Endothelial cell of umbilical vein (primary cell): Measurements from ENCODE around the gene CDC14B. TPM values are rescaled to one million over a fixed set of nuclear protein-coding genes. Genes with fewer than 3 reads are reported as not detected.

Experiments
- BruUV-seq: library from RNA; stranded (reverse); fragments of 400-500 nt; replicated peaks from 2 replicates; lab custom pipeline; 2021; lab: Mats Ljungman, UMichigan
- CTCF ChIA-PET: fragments of 300-600, 350-600 bp; sonication (Branson Sonifier 250); formaldehyde crosslinking; loops from one replicate; lab custom pipeline; 2021; ENCODE audit warnings: antibody characterized with exemption, inconsistent platforms; lab: Charles Lee
- POLR2A ChIA-PET: fragments of 300-600, 350-600 bp; sonication (Branson Sonifier 250); formaldehyde crosslinking; loops from one replicate; lab custom pipeline; 2021; ENCODE audit warnings: antibody characterized with exemption, inconsistent platforms; lab: Charles Lee
- DNase-seq: peaks from one replicate; pipeline ENCODE4 v3.0.0-alpha.2; 2011; ENCODE audit warnings: low read depth, low spot score
- FAIRE-seq: peaks from 2 replicates; lab custom pipeline; 2011; peaks lifted over from hg19 to GRCh38; lab: Jason Lieb, UNC
- H2AFZ ChIP-seq: 2 replicates; pipeline ENCODE4 v1.6.0; 2012; ENCODE audit warnings: low read depth, low read length, control low read depth, inconsistent platforms
- H3K27ac ChIP-seq: 2 replicates; pipeline ENCODE4 v1.5.1; 2011; ENCODE audit warnings: low read depth, mild to moderate bottlenecking, control low read depth, low read length, moderate library complexity; ENCODE audit not compliant: insufficient read depth
- H3K27me3 ChIP-seq, 2 experiments: 2 replicates each; pipeline versions ENCODE4 v1.6.0 to v1.6.1; 2011; ENCODE audit warnings: low read length in 2 of 2, mixed read lengths in 1 of 2; ENCODE audit not compliant: control insufficient read depth in 2 of 2, insufficient read depth in 2 of 2
- H3K36me3 ChIP-seq, 2 experiments: 2 replicates in 1 of 2; 3 replicates in 1 of 2; pipeline ENCODE4 v1.5.1; 2011; ENCODE audit warnings: low read length in 2 of 2, mild to moderate bottlenecking in 1 of 2, moderate library complexity in 1 of 2; ENCODE audit not compliant: control insufficient read depth in 2 of 2, insufficient read depth in 2 of 2; ENCODE audit errors: extremely low read depth in 1 of 2
- H3K4me1 ChIP-seq: 3 replicates; pipeline ENCODE4 v1.5.1; 2011; ENCODE audit warnings: mild to moderate bottlenecking, low read length; ENCODE audit not compliant: control insufficient read depth, insufficient read depth; ENCODE audit errors: extremely low read depth
- H3K4me2 ChIP-seq: 2 replicates; pipeline ENCODE4 v1.6.1; 2011; ENCODE audit warnings: low read length, control low read depth, mixed read lengths; ENCODE audit not compliant: insufficient read depth
- H3K4me3 ChIP-seq, 3 experiments: fragments of 200-600 bp in 1 of 3; sonication (generic), shearing (Covaris generic) in 1 of 3; replicated peaks in 1 of 3; 2 replicates each; pipeline ENCODE4 v1.5.1; 2011 to 2016; ENCODE audit warnings: control low read depth in 3 of 3, low read length in 3 of 3, mild to moderate bottlenecking in 2 of 3, inconsistent platforms in 1 of 3, low read depth in 1 of 3, moderate library complexity in 1 of 3; ENCODE audit not compliant: insufficient read depth in 1 of 3
- H3K79me2 ChIP-seq: 2 replicates; pipeline ENCODE4 v1.6.0; 2012; ENCODE audit warnings: low read length, inconsistent platforms; ENCODE audit not compliant: control insufficient read depth, insufficient read depth
- H3K9ac ChIP-seq: replicated peaks from 2 replicates; pipeline ENCODE3; 2011; ENCODE audit warnings: low read length, control low read depth; ENCODE audit not compliant: insufficient read depth; ENCODE audit errors: extremely low read depth
- H3K9me1 ChIP-seq: replicated peaks from 3 replicates; pipeline ENCODE4 v1.6.0; 2011; ENCODE audit warnings: mild to moderate bottlenecking, low read length; ENCODE audit not compliant: control insufficient read depth, insufficient read depth; ENCODE audit errors: extremely low read depth
- H3K9me3 ChIP-seq: replicated peaks from 2 replicates; pipeline ENCODE4 v1.5.1; 2012; ENCODE audit warnings: low read length, inconsistent platforms; ENCODE audit not compliant: control insufficient read depth, insufficient read depth
- H4K20me1 ChIP-seq: replicated peaks from 2 replicates; pipeline ENCODE3; 2011; ENCODE audit warnings: mild to moderate bottlenecking, low read length; ENCODE audit not compliant: control insufficient read depth, insufficient read depth; ENCODE audit errors: extremely low read depth
- EZH2 ChIP-seq: IDR thresholded peaks from 2 replicates; pipeline ENCODE4 v1.6.1; 2012; ENCODE audit warnings: borderline replicate concordance, low read depth, mild to moderate bottlenecking, moderate library complexity, low read length, inconsistent platforms; ENCODE audit not compliant: severe bottlenecking
- FOS ChIP-seq: IDR thresholded peaks from 2 replicates; pipeline ENCODE4 v1.6.1; 2011; ENCODE audit warnings: mild to moderate bottlenecking, low read length, moderate library complexity, borderline replicate concordance; ENCODE audit not compliant: insufficient read depth
- GATA2 ChIP-seq: IDR thresholded peaks from 2 replicates; pipeline ENCODE4 v1.7.0; 2011; ENCODE audit warnings: low read depth, mild to moderate bottlenecking, moderate library complexity, mixed read lengths, low read length; ENCODE audit not compliant: insufficient read length, insufficient read depth
- JUN ChIP-seq: IDR thresholded peaks from 2 replicates; pipeline ENCODE4 v1.6.1; 2011; ENCODE audit warnings: borderline replicate concordance, low read depth; ENCODE audit not compliant: insufficient read length, insufficient read depth
- MYC ChIP-seq: IDR thresholded peaks from one replicate; pipeline ENCODE4 v1.6.1; 2011; ENCODE audit warnings: mild to moderate bottlenecking, low read depth, low read length
- POLR2A ChIP-seq: IDR thresholded peaks from 2 replicates; pipeline ENCODE4 v1.6.1; 2012; ENCODE audit warnings: low read depth, mild to moderate bottlenecking, control low read depth, low read length
- POLR2AphosphoS5 ChIP-seq: IDR thresholded peaks from 2 replicates; pipeline ENCODE4 v1.6.1; 2012; ENCODE audit warnings: low read depth, mild to moderate bottlenecking, control low read depth, low read length, moderate library complexity; ENCODE audit not compliant: insufficient read depth
- dilution Hi-C: fragments of 300-500 bp; cut with MboI; formaldehyde crosslinking; loops from one replicate; pipeline ENCODE4 v1.15.0; 2019; ENCODE audit warnings: low sequenced_read_pairs; ENCODE audit not compliant: extremely low pct_ligation_motif_present
- intact Hi-C: fragments of 100-400 bp; cut with micrococcal nuclease; formaldehyde crosslinking; loops from one replicate; pipeline ENCODE4 v1.10.0; 2022
- polyA plus RNA-seq, 4 experiments: library from polyadenylated mRNA; depleted of rRNA in 3 of 4; stranded (reverse) in 3 of 4; unstranded in 1 of 4; fragments of >200 nt; gene quantifications; 2 replicates each; pipeline versions ENCODE4 v1.2.1 to v1.2.3, GENCODE V29; 2011 to 2012; ENCODE audit warnings: missing spikeins in 1 of 4
- total RNA-seq: library from RNA; stranded (reverse); gene quantifications from 2 replicates; pipeline ENCODE4 v1.2.3, GENCODE V29; 2021
- TF ChIP-seq, protein P1 (sequence below), 2 donors: IDR thresholded peaks; 1 replicate in 1 of 2; 2 replicates in 1 of 2; pipeline ENCODE4 v1.5.1; 2011; ENCODE audit warnings: low read length in 2 of 2, mild to moderate bottlenecking in 2 of 2, moderate library complexity in 2 of 2, control low read depth in 1 of 2, inconsistent platforms in 1 of 2, low read depth in 1 of 2; ENCODE audit not compliant: insufficient read depth in 1 of 2; ENCODE audit errors: extremely low read depth in 1 of 2
- TF ChIP-seq, protein P2 (sequence below): IDR thresholded peaks from 2 replicates; pipeline ENCODE4 v1.6.1; 2011; ENCODE audit not compliant: insufficient read depth, insufficient read length

CDC14B gene
- total and polyA plus RNA-seq, 2 donors (not counting 3 experiments of a cell fraction or from before 2014, with no cell fraction given) = 0.39 to 0.93 TPM

DNA sequence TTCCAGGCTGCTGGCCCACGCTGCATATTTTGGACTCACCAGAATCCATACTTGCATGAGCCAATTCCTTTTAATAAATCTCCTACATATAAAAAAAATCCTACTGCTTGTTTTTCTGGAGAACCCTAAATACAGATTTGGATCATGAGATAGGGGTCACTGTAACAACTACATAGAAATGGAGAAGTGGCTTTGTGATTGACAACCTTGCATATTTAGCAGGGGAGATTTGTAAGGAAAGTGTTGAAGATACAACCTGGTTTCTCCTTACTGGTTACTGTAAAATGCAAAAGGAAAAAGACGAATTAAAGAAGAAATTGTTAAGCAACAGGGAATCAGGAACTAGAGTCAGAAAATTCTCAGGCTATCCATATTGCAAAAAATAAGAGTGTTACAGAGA lies 94.9 kb downstream of the CDC14B start:
- H3K4me3 ChIP-seq = no peak overlapping the region
- TF ChIP-seq POLR2AphosphoS5 = no peak
- no peak for TF ChIP-seq POLR2A
- no peak for TF ChIP-seq MYC
- no peak for TF ChIP-seq EZH2
- TF ChIP-seq FOS = no peak
- TF ChIP-seq GATA2 = no peak
- TF ChIP-seq, protein P1, sequence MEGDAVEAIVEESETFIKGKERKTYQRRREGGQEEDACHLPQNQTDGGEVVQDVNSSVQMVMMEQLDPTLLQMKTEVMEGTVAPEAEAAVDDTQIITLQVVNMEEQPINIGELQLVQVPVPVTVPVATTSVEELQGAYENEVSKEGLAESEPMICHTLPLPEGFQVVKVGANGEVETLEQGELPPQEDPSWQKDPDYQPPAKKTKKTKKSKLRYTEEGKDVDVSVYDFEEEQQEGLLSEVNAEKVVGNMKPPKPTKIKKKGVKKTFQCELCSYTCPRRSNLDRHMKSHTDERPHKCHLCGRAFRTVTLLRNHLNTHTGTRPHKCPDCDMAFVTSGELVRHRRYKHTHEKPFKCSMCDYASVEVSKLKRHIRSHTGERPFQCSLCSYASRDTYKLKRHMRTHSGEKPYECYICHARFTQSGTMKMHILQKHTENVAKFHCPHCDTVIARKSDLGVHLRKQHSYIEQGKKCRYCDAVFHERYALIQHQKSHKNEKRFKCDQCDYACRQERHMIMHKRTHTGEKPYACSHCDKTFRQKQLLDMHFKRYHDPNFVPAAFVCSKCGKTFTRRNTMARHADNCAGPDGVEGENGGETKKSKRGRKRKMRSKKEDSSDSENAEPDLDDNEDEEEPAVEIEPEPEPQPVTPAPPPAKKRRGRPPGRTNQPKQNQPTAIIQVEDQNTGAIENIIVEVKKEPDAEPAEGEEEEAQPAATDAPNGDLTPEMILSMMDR (IDR thresholded peaks at IDR 0.05; ENCODE audit: extremely low read depth in 1 of 2, insufficient read depth in 1 of 2, low read depth in 1 of 2, low read length in 2 of 2) = no peak
- TF ChIP-seq, protein P2, sequence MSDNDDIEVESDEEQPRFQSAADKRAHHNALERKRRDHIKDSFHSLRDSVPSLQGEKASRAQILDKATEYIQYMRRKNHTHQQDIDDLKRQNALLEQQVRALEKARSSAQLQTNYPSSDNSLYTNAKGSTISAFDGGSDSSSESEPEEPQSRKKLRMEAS = no peak
- no peak for TF ChIP-seq JUN
- no peaks in the 10 kb centered on the region for H3K9me3 ChIP-seq
- peaks cover 0 to 2% of the 10 kb centered on the region in 2 experiments for H3K27me3 ChIP-seq
- no peak overlapping the region for H3K4me2 ChIP-seq
- H2AFZ ChIP-seq = no peak overlapping the region
- no peaks in the 10 kb centered on the region for H4K20me1 ChIP-seq
- no peaks in the 10 kb centered on the region for H3K79me2 ChIP-seq
- CTCF ChIA-PET = interaction anchor here (1.0 kb wide), 1 partner anchor 209 kb away, joined by 3 read pairs; no protein-coding TSS in a partner anchor
- H3K36me3 ChIP-seq = no peaks in the 10 kb centered on the region
- DNase-seq (no peak), FAIRE-seq (no peak)
- dilution Hi-C loops (no loop called here), intact Hi-C loops (no loop called here)
- no TSS peak for BruUV-seq
- no peak overlapping the region for H3K9ac ChIP-seq
- no peaks in the 10 kb centered on the region for H3K4me1 ChIP-seq
- H3K27ac ChIP-seq = no peak overlapping the region
- POLR2A ChIA-PET = no interaction called here
- no peaks in the 10 kb centered on the region for H3K9me1 ChIP-seq
